ENCODE results near the gene PRPF38A.
A peak's percentile ranks its signal among the peaks of the same experiment; 100 is the strongest.

The PRPF38A gene

GRCh38 chr1:52402860-52403240, 1.6 kb upstream of the PRPF38A start:
- no peak for DNase-seq

- peak in 1 of 2 experiments; percentile 68 for DNase-seq
Measured at GRCh38 chr1:52403566-52404115, 761 bp upstream of the PRPF38A start.

- no peak for DNase-seq
Measured at GRCh38 chr1:52404975-52405338, 555 bp downstream of the PRPF38A start.

GRCh38 chr1:52413410-52413989, 9.1 kb downstream of the PRPF38A start:
- no peak for DNase-seq

GRCh38 chr1:52414942-52415341, 10.5 kb downstream of the PRPF38A start:
- DNase-seq, result no peak

GRCh38 chr1:52416811-52417210, 12.4 kb downstream of the PRPF38A start:
- no peak for DNase-seq

- DNase-seq, result no peak
Measured at GRCh38 chr1:52420713-52421112, 16.3 kb downstream of the PRPF38A start.

- no peak for DNase-seq
Measured at GRCh38 chr1:52423055-52423454, 18.7 kb downstream of the PRPF38A start.

GRCh38 chr1:52423771-52424170, 19.4 kb downstream of the PRPF38A start:
- DNase-seq, result peak; percentile 62 to 64

- no peak for DNase-seq
Measured at GRCh38 chr1:52424231-52424636, 19.8 kb downstream of the PRPF38A start.

GRCh38 chr1:52424813-52425212, 20.4 kb downstream of the PRPF38A start:
- DNase-seq, result no peak

- DNase-seq, result no peak
Measured at GRCh38 chr1:52426371-52426770, 22.0 kb downstream of the PRPF38A start.

GRCh38 chr1:52427152-52427551, 22.8 kb downstream of the PRPF38A start:
- no peak for DNase-seq

GRCh38 chr1:52432807-52433206, 28.4 kb downstream of the PRPF38A start:
- no peak for DNase-seq

- DNase-seq, result no peak
Measured at GRCh38 chr1:52435211-52435610, 30.8 kb downstream of the PRPF38A start.

GRCh38 chr1:52435650-52436049, 31.2 kb downstream of the PRPF38A start:
- no peak for DNase-seq

GRCh38 chr1:52436817-52437216, 32.4 kb downstream of the PRPF38A start:
- no peak for DNase-seq

GRCh38 chr1:52439976-52440375, 35.6 kb downstream of the PRPF38A start:
- DNase-seq, result no peak

GRCh38 chr1:52444463-52444862, 40.1 kb downstream of the PRPF38A start:
- DNase-seq, result no peak

- no peak for DNase-seq
Measured at GRCh38 chr1:52454127-52454526, 49.7 kb downstream of the PRPF38A start.

- DNase-seq, result no peak
Measured at GRCh38 chr1:52454779-52455178, 50.4 kb downstream of the PRPF38A start.

- DNase-seq, result no peak
Measured at GRCh38 chr1:52455686-52456085, 51.3 kb downstream of the PRPF38A start.

GRCh38 chr1:52460694-52461093, 56.3 kb downstream of the PRPF38A start:
- DNase-seq, result no peak

GRCh38 chr1:52461821-52462220, 57.4 kb downstream of the PRPF38A start:
- DNase-seq, result no peak

- no peak for DNase-seq
Measured at GRCh38 chr1:52463891-52464290, 59.5 kb downstream of the PRPF38A start.
